B cell (primary cell): ENCODE data around the gene SYCP2. TPM values are rescaled to one million over a fixed set of nuclear protein-coding genes. Genes with fewer than 3 reads are reported as not detected.

Source experiments
- ATAC-seq: fragments of 200-7000 bp; cut with Tn5 transposase; one replicate; pipeline ENCODE4 v1.10.0; 2021; ENCODE audit warnings: low read depth, mild to moderate bottlenecking, moderate number of reproducible peaks, moderate library complexity
- CTCF ChIA-PET: fragments of 350-600 bp; sonication (Branson Sonifier 250); formaldehyde crosslinking; loops from one replicate; lab custom pipeline; 2021; ENCODE audit warnings: antibody characterized with exemption, inconsistent platforms; lab: Charles Lee
- POLR2A ChIA-PET: fragments of 350-600 bp; sonication (Branson Sonifier 250); formaldehyde crosslinking; loops from one replicate; lab custom pipeline; 2021; ENCODE audit warnings: antibody characterized with exemption; lab: Charles Lee
- DNase-seq: peaks from one replicate; pipeline ENCODE4 v3.0.0; 2013
- H2AFZ ChIP-seq: 2 replicates; pipeline ENCODE4 v1.6.1; 2012; ENCODE audit warnings: mild to moderate bottlenecking, low read depth, low read length; ENCODE audit not compliant: insufficient read depth, poor library complexity, severe bottlenecking
- H3K27ac ChIP-seq, 2 donors: 1 replicate in 1 of 2; 2 replicates in 1 of 2; pipeline ENCODE4 v1.5.1; 2012 to 2013; ENCODE audit warnings: low read length in 2 of 2, mild to moderate bottlenecking in 2 of 2, moderate library complexity in 1 of 2
- H3K27me3 ChIP-seq, 4 experiments: fragments of 200-600 bp in 1 of 4; sonication (generic) in 1 of 4; replicated peaks in 1 of 4; 1 replicate in 2 of 4; 2 replicates in 2 of 4; pipeline versions ENCODE4 v1.6.1 to v1.7.0; 2013 to 2016; ENCODE audit warnings: low read length in 3 of 4, mild to moderate bottlenecking in 2 of 4, mixed read lengths in 1 of 4, moderate library complexity in 1 of 4; ENCODE audit not compliant: insufficient read depth in 4 of 4, control insufficient read depth in 3 of 4; ENCODE audit errors: control extremely low read depth in 1 of 4
- H3K36me3 ChIP-seq, 2 experiments: replicated peaks in 1 of 2; 1 replicate in 1 of 2; 2 replicates in 1 of 2; pipeline versions ENCODE4 v1.6.1 to v1.7.1; 2013; ENCODE audit warnings: low read length in 1 of 2; ENCODE audit not compliant: insufficient read depth in 2 of 2, control insufficient read depth in 1 of 2; ENCODE audit errors: control extremely low read depth in 1 of 2, extremely low read depth in 1 of 2
- H3K4me1 ChIP-seq, 2 donors: fragments of 200-600 bp in 1 of 2; sonication (generic) in 1 of 2; 1 replicate in 1 of 2; 2 replicates in 1 of 2; pipeline versions ENCODE4 v1.5.1 to v1.6.1; 2013 to 2017; ENCODE audit warnings: low read length in 2 of 2; ENCODE audit not compliant: control insufficient read depth in 2 of 2, insufficient read depth in 2 of 2
- H3K4me2 ChIP-seq: replicated peaks from 2 replicates; pipeline ENCODE3; 2012; ENCODE audit warnings: mild to moderate bottlenecking, low read depth, low read length; ENCODE audit not compliant: poor library complexity, severe bottlenecking
- H3K4me3 ChIP-seq, 5 experiments: fragments of 200-600 bp in 1 of 5; sonication (generic) in 1 of 5; 1 replicate in 3 of 5; 2 replicates in 2 of 5; pipeline versions ENCODE4 v1.5.1 to v1.7.0; 2011 to 2016; ENCODE audit warnings: low read length in 4 of 5, mild to moderate bottlenecking in 4 of 5, low read depth in 2 of 5, control low read depth in 1 of 5, moderate library complexity in 1 of 5; ENCODE audit not compliant: insufficient read depth in 1 of 5; ENCODE audit errors: control extremely low read depth in 1 of 5, extremely low read depth in 1 of 5
- H3K79me2 ChIP-seq: fragments of 200-600 bp; sonication (generic); one replicate; pipeline ENCODE4 v1.6.0; 2016; ENCODE audit warnings: low read length; ENCODE audit not compliant: control insufficient read depth, insufficient read depth
- H3K9ac ChIP-seq: fragments of 200-600 bp; sonication (generic); 2 replicates; pipeline ENCODE4 v1.6.1; 2017; ENCODE audit warnings: mild to moderate bottlenecking, low read length, moderate library complexity
- H3K9me3 ChIP-seq, 3 donors: one replicate each; pipeline versions ENCODE4 v1.6.1 to v1.7.1; 2013; ENCODE audit warnings: low read length in 2 of 3; ENCODE audit not compliant: control insufficient read depth in 2 of 3, insufficient read depth in 1 of 3; ENCODE audit errors: control extremely low read depth in 1 of 3
- H4K20me1 ChIP-seq: 2 replicates; pipeline ENCODE4 v1.6.0; 2012; ENCODE audit warnings: mild to moderate bottlenecking, low read length; ENCODE audit not compliant: insufficient read depth, control insufficient read depth, poor library complexity, severe bottlenecking
- H3K27ac Mint-ChIP-seq: one replicate; pipeline ENCODE4 v1.8.0; 2021; ENCODE audit warnings: mixed read lengths
- H3K27me3 Mint-ChIP-seq: one replicate; pipeline ENCODE4 v1.8.0; 2021; ENCODE audit warnings: mixed read lengths
- H3K4me1 Mint-ChIP-seq: one replicate; pipeline ENCODE4 v1.8.0; 2021; ENCODE audit warnings: mixed read lengths
- H3K4me3 Mint-ChIP-seq: one replicate; pipeline ENCODE4 v1.8.0; 2021; ENCODE audit warnings: mixed read lengths
- H3K9me3 Mint-ChIP-seq: one replicate; pipeline ENCODE4 v1.8.0; 2022; ENCODE audit warnings: mixed read lengths; ENCODE audit not compliant: insufficient read depth
- EZH2 ChIP-seq: IDR thresholded peaks from 2 replicates; pipeline ENCODE4 v1.6.1; 2012; ENCODE audit warnings: borderline replicate concordance, low read depth, mild to moderate bottlenecking, moderate library complexity, low read length; ENCODE audit not compliant: insufficient read depth, poor library complexity, severe bottlenecking
- WGBS: methylation state at CpG from one replicate; pipeline ENCODE4 v1.1.5; 2013; ENCODE audit warnings: missing lambda C conversion rate; ENCODE audit not compliant: insufficient coverage; 5-methylcytosine and 5-hydroxymethylcytosine counted together
- intact Hi-C: fragments of 100-400 bp; cut with micrococcal nuclease; formaldehyde crosslinking; loops from one replicate; pipeline ENCODE4 v1.10.0; 2022
- polyA plus RNA-seq: library from polyadenylated mRNA; depleted of rRNA; stranded (reverse); fragments of >200 nt; gene quantifications from 2 replicates; pipeline ENCODE4 v1.2.3, GENCODE V29; 2012
- total RNA-seq, 2 donors: library from RNA; stranded (reverse); fragments of 120-200 nt in 1 of 2; gene quantifications; 1 replicate in 1 of 2; 2 replicates in 1 of 2; pipeline versions ENCODE4 v1.2.3 to v1.2.4, GENCODE V29; 2013 to 2022
- TF ChIP-seq, protein P1 (sequence below): fragments of 200-600 bp; IDR thresholded peaks from one replicate; pipeline ENCODE4 v1.8.0; 2022; ENCODE audit warnings: antibody characterized with exemption, mild to moderate bottlenecking

Gene SYCP2
- total and polyA plus RNA-seq, 2 donors (not counting 1 experiment from before 2014, with no cell fraction given) = 0.98 to 4.5 TPM

GRCh38 chr20:59911041-59911440 lies 22.4 kb downstream of the SYCP2 start:
- POLR2A ChIA-PET = no interaction called here
- DNase-seq (no peak), ATAC-seq (no peak)
- H3K9me3 ChIP-seq = no peaks in the 10 kb centered on the region
- H3K79me2 ChIP-seq = no peaks in the 10 kb centered on the region
- H2AFZ ChIP-seq = no peak overlapping the region
- Mint-ChIP-seq H3K4me1 (peaks cover 4% of the 10 kb centered on the region), H3K27ac (no peak overlapping the region), H3K27me3 (peaks cover 3% of the 10 kb centered on the region), H3K4me3 (no peak overlapping the region), H3K9me3 (no peaks in the 10 kb centered on the region)
- H4K20me1 ChIP-seq = no peaks in the 10 kb centered on the region
- no peaks in the 10 kb centered on the region for H3K4me1 ChIP-seq
- H3K9ac ChIP-seq = no peak overlapping the region
- H3K4me3 ChIP-seq = no peak overlapping the region
- CTCF ChIA-PET = interaction anchor here (1.8 kb wide), 1 partner anchor 25 kb away, joined by 4 read pairs; no protein-coding TSS in a partner anchor
- intact Hi-C loops = no loop called here
- WGBS = no CpG with 5 or more reads among the region's 2 CpGs
- H3K36me3 ChIP-seq = no peaks in the 10 kb centered on the region
- H3K4me2 ChIP-seq = no peak overlapping the region
- TF ChIP-seq, protein P1, sequence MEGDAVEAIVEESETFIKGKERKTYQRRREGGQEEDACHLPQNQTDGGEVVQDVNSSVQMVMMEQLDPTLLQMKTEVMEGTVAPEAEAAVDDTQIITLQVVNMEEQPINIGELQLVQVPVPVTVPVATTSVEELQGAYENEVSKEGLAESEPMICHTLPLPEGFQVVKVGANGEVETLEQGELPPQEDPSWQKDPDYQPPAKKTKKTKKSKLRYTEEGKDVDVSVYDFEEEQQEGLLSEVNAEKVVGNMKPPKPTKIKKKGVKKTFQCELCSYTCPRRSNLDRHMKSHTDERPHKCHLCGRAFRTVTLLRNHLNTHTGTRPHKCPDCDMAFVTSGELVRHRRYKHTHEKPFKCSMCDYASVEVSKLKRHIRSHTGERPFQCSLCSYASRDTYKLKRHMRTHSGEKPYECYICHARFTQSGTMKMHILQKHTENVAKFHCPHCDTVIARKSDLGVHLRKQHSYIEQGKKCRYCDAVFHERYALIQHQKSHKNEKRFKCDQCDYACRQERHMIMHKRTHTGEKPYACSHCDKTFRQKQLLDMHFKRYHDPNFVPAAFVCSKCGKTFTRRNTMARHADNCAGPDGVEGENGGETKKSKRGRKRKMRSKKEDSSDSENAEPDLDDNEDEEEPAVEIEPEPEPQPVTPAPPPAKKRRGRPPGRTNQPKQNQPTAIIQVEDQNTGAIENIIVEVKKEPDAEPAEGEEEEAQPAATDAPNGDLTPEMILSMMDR = no peak
- TF ChIP-seq EZH2 = no peak
- no peak overlapping the region for H3K27ac ChIP-seq
- H3K27me3 ChIP-seq = peaks cover 0 to 3% (median 0%) of the 10 kb centered on the region in 4 experiments

DNA sequence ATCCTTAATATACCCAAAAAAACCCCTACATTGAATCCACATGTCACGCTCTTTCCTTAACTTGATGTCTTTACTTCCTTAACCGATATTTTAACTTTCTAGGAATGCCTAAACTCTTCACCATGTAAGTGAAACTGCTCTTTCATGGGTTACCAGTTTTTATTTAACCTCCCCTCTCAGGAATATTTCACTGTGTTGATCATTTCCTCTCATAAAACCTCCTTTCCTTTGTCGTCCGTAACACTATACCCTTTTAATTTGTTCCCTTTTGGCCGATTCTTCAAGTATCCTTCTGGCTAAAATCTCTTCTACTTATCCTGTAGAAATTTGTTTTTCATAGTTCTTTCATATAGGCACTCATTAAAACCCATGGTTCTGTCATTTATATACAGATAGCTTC lies 24.6 kb downstream of the SYCP2 start:
- Histone ChIP-seq H3K79me2 (no peaks in the 10 kb centered on the region), H3K4me3 (no peak overlapping the region), H3K36me3 (no peaks in the 10 kb centered on the region), H2AFZ (no peak overlapping the region), H3K9me3 (no peaks in the 10 kb centered on the region), H3K27me3 (peaks cover 0 to 3% (median 0%) of the 10 kb centered on the region in 4 experiments), H4K20me1 (no peaks in the 10 kb centered on the region), H3K4me2 (no peak overlapping the region), H3K9ac (no peak overlapping the region), H3K4me1 (no peaks in the 10 kb centered on the region), H3K27ac (no peak overlapping the region)
- 91% methylated on average over 5 of the region's 5 CpGs for WGBS
- ChIA-PET POLR2A (no interaction called here), CTCF (no interaction called here)
- DNase-seq (no peak), ATAC-seq (no peak)
- Mint-ChIP-seq H3K9me3 (no peaks in the 10 kb centered on the region), H3K27me3 (peaks cover 7% of the 10 kb centered on the region), H3K27ac (no peak overlapping the region), H3K4me1 (peaks cover 4% of the 10 kb centered on the region), H3K4me3 (no peak overlapping the region)
- no peak for TF ChIP-seq EZH2
- TF ChIP-seq, protein P1 = no peak
- intact Hi-C loops = no loop called here
